Activated T-cell treated with anti-CD3 and anti-CD28 coated beads, Interleukin-2, amount 50 U/mL, for 72 hours (primary cell): ENCODE data around the gene THSD4. TPM values are rescaled to one million over a fixed set of nuclear protein-coding genes. Genes with fewer than 3 reads are reported as not detected.

ENCODE experiments used
- ATAC-seq, 2 donors: fragments of 150-1000 bp; cut with Tn5 transposase; replicated peaks in 1 of 2; 2 replicates each; pipeline ENCODE4 v1.10.0; 2021; ENCODE audit warnings: moderate library complexity in 2 of 2, mild to moderate bottlenecking in 1 of 2
- DNase-seq, 2 donors: peaks; one replicate each; pipeline ENCODE4 v3.0.0; 2021 to 2022; ENCODE audit warnings: mixed read lengths in 1 of 2
- H3K27ac Mint-ChIP-seq: one replicate; pipeline ENCODE4 v1.8.0; 2022; ENCODE audit warnings: mild to moderate bottlenecking, moderate library complexity, mixed read lengths
- H3K27me3 Mint-ChIP-seq: one replicate; pipeline ENCODE4 v1.8.0; 2022; ENCODE audit warnings: low read depth, mixed read lengths
- H3K36me3 Mint-ChIP-seq, 2 donors: one replicate each; pipeline ENCODE4 v1.8.0; 2022; ENCODE audit warnings: mixed read lengths in 2 of 2, mild to moderate bottlenecking in 1 of 2; ENCODE audit not compliant: insufficient read depth in 2 of 2
- H3K4me1 Mint-ChIP-seq: one replicate; pipeline ENCODE4 v1.8.0; 2022; ENCODE audit warnings: low read depth, mixed read lengths
- H3K4me3 Mint-ChIP-seq, 2 donors: one replicate each; pipeline ENCODE4 v1.8.0; 2022; ENCODE audit warnings: mild to moderate bottlenecking in 2 of 2, mixed read lengths in 2 of 2, moderate library complexity in 2 of 2
- H3K9me3 Mint-ChIP-seq, 2 donors: one replicate each; pipeline ENCODE4 v1.8.0; 2022; ENCODE audit warnings: mixed read lengths in 2 of 2
- total RNA-seq, 2 donors: library from RNA; stranded (reverse); gene quantifications; one replicate each; pipeline ENCODE4 v1.2.3, GENCODE V29; 2022

THSD4 gene
- total RNA-seq, 2 donors from 2014 or later, result not detected

GRCh38 chr15:71679223-71679792 lies 564.0 kb downstream of the THSD4 start:
- peaks cover 53% of the 10 kb centered on the region for H3K27me3 Mint-ChIP-seq
- no peak overlapping the region for H3K27ac Mint-ChIP-seq
- DNase-seq (no peak), ATAC-seq (no peak)
- no peaks in the 10 kb centered on the region for H3K36me3 Mint-ChIP-seq
- peaks cover 22% of the 10 kb centered on the region for H3K4me1 Mint-ChIP-seq
- H3K4me3 Mint-ChIP-seq, result no peak overlapping the region
- no peaks in the 10 kb centered on the region for H3K9me3 Mint-ChIP-seq

GRCh38 chr15:71679793-71680353 lies 564.6 kb downstream of the THSD4 start:
- Mint-ChIP-seq H3K4me3 (no peak overlapping the region), H3K4me1 (peaks cover 22% of the 10 kb centered on the region), H3K36me3 (no peaks in the 10 kb centered on the region), H3K9me3 (no peaks in the 10 kb centered on the region), H3K27ac (no peak overlapping the region), H3K27me3 (peaks cover 48% of the 10 kb centered on the region)
- ATAC-seq (no peak), DNase-seq (no peak)

- ATAC-seq (no peak), DNase-seq (no peak)
- Mint-ChIP-seq H3K27ac (no peak overlapping the region), H3K27me3 (peaks cover 44% of the 10 kb centered on the region), H3K9me3 (no peaks in the 10 kb centered on the region), H3K4me1 (peaks cover 13% of the 10 kb centered on the region), H3K36me3 (no peaks in the 10 kb centered on the region), H3K4me3 (no peak overlapping the region)
These were observed 566.7 kb downstream of the THSD4 start for GRCh38 chr15:71682001-71682400.

- Mint-ChIP-seq H3K27me3 (peaks cover 39% of the 10 kb centered on the region), H3K9me3 (no peaks in the 10 kb centered on the region), H3K36me3 (no peaks in the 10 kb centered on the region), H3K27ac (no peak overlapping the region), H3K4me1 (no peaks in the 10 kb centered on the region), H3K4me3 (no peak overlapping the region)
- DNase-seq, result no peak
- ATAC-seq, result no peak
These were observed 568.4 kb downstream of the THSD4 start for GRCh38 chr15:71683411-71684274.

DNA sequence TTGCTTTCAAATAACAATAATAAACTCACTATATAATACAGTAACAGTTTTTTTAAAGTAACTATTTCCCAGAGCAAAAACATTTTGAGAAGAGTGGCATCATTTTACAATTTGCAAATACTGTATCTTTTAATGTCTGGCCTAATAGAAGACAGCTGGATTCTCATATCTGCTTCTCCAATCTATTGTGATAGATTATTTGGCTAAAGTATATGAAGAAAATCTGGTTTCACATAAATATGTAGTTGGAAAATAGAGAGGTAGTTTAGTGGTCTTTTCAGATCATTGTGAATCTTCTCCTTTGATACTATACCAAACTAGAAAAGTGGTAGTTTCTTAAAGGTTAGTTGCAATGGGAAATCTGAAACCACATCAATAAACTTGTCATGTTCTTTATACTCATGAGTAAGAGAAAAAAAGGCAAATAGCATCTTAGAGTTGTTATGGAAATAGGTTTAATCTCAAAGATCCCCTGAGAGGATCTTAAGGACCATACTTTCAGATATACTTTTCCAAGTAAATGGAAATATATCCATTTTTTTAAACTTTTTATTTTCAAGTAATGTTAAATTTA lies 570.2 kb downstream of the THSD4 start:
- Mint-ChIP-seq H3K27ac (no peak overlapping the region), H3K9me3 (peaks cover 0 to 1% of the 10 kb centered on the region in 2 donors), H3K36me3 (no peaks in the 10 kb centered on the region), H3K4me3 (no peak overlapping the region), H3K27me3 (peaks cover 37% of the 10 kb centered on the region), H3K4me1 (no peaks in the 10 kb centered on the region)
- no peak for ATAC-seq
- DNase-seq, result no peak

GRCh38 chr15:71686221-71687050 lies 571.2 kb downstream of the THSD4 start:
- Mint-ChIP-seq H3K9me3 (peaks cover 0 to 1% of the 10 kb centered on the region in 2 donors), H3K36me3 (no peaks in the 10 kb centered on the region), H3K4me3 (no peak overlapping the region), H3K4me1 (no peaks in the 10 kb centered on the region), H3K27ac (no peak overlapping the region), H3K27me3 (peaks cover 46% of the 10 kb centered on the region)
- no peak for ATAC-seq
- no peak for DNase-seq

- Mint-ChIP-seq H3K4me1 (no peaks in the 10 kb centered on the region), H3K4me3 (no peak overlapping the region), H3K9me3 (peaks cover 0 to 1% of the 10 kb centered on the region in 2 donors), H3K36me3 (no peaks in the 10 kb centered on the region), H3K27ac (no peak overlapping the region), H3K27me3 (peaks cover 57% of the 10 kb centered on the region)
- DNase-seq (no peak), ATAC-seq (no peak)
These were observed 572.7 kb downstream of the THSD4 start for GRCh38 chr15:71687902-71688508.

DNA sequence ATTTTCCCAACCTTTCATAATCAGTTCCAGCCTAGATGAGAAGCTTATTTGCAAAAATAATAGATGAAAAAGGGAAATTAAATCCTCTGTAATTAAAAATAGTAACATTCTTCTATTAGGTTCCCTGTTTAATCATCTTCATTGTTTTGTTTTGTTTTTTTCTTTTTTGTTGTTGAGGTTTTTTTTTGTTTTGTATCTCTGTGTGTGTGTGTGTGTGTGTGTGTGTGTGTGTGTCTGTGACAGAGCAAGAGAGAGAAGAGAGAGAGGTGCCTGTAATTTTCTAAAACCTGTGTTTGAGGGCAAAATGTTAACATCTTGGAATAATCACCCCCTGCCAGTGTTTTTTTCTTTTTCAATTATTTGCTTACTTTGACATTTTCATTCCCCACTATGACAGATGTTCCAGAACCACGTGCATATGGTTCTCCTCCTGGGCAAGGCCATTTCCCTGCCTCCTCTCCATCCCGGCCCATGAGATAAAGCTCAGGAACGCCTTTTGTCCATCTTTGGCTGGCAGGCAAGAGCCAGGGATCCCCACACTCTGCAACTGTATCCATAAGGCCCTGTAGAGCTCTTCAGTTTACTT lies 573.3 kb downstream of the THSD4 start:
- peaks cover 0 to 1% of the 10 kb centered on the region in 2 donors for H3K9me3 Mint-ChIP-seq
- no peak for DNase-seq
- no peak overlapping the region for H3K27ac Mint-ChIP-seq
- H3K36me3 Mint-ChIP-seq, result no peaks in the 10 kb centered on the region
- H3K27me3 Mint-ChIP-seq, result peaks cover 51% of the 10 kb centered on the region
- no peaks in the 10 kb centered on the region for H3K4me1 Mint-ChIP-seq
- no peak overlapping the region for H3K4me3 Mint-ChIP-seq
- ATAC-seq, result no peak

DNA sequence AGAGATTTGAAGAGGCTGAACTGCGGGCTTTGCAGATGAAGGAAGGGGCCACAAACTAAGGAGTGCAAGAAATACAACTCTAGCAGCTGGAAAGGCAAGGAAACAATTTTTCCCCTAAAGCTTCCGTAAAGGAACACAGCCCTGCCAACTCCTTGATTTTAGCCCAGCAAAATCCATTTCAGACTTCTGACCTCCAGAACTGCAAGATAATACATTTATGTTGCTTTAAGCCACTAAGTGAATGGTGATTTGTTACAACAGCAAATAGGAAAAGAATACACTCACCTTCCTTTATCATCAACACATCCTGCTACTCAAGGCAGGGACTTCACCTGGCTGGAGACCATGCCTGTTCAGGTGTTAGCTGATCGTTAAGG lies 575.8 kb downstream of the THSD4 start:
- no peak for DNase-seq
- Mint-ChIP-seq H3K4me1 (no peaks in the 10 kb centered on the region), H3K27me3 (peaks cover 54% of the 10 kb centered on the region), H3K27ac (no peak overlapping the region), H3K4me3 (no peak overlapping the region), H3K9me3 (peaks cover 0 to 1% of the 10 kb centered on the region in 2 donors), H3K36me3 (no peaks in the 10 kb centered on the region)
- no peak for ATAC-seq

GRCh38 chr15:71691458-71692417 lies 576.5 kb downstream of the THSD4 start:
- Mint-ChIP-seq H3K36me3 (no peaks in the 10 kb centered on the region), H3K9me3 (peaks cover 0 to 1% of the 10 kb centered on the region in 2 donors), H3K4me3 (no peak overlapping the region), H3K4me1 (no peaks in the 10 kb centered on the region), H3K27me3 (peaks cover 52% of the 10 kb centered on the region), H3K27ac (no peak overlapping the region)
- DNase-seq (no peak), ATAC-seq (no peak)

DNA sequence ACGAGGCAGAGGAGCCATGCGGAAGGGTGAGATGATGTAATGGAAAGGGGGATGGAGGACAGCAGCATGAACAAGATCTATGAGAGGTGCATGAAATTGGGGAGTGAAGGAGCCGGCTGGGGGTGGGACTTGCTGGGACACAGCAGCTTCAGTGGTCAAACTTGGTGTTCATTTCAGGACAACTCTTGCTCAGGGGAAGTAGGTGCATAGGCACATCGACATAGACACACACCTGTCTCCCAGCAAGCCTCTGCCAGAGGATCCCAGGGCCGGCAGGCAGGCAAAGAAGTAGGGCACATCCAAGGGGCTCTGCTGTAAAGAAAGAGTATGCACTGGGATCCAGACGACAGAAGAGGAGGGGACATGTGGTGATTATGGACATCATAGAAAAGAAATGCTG lies 582.0 kb downstream of the THSD4 start:
- Mint-ChIP-seq H3K27ac (no peak overlapping the region), H3K27me3 (peaks cover 23% of the 10 kb centered on the region), H3K36me3 (no peaks in the 10 kb centered on the region), H3K4me3 (no peak overlapping the region), H3K9me3 (no peaks in the 10 kb centered on the region), H3K4me1 (no peaks in the 10 kb centered on the region)
- no peak for ATAC-seq
- no peak for DNase-seq
